Mesenchymal stem cell (in vitro differentiated cells and primary cell): ENCODE data around the gene TEK.
"Not testable (repeated sequence)": the region's sequence is repeated elsewhere in the genome, so short reads cannot be mapped to it uniquely, and the experiment has no call there.

ENCODE experiments used
- DNase-seq: peaks from one replicate; pipeline ENCODE4 v3.0.0-alpha.2; 2013
- H2AFZ ChIP-seq: one replicate; pipeline ENCODE4 v1.6.1; 2013; ENCODE audit warnings: low read depth, mild to moderate bottlenecking, control low read depth, inconsistent platforms, low read length, moderate library complexity
- H2AK5ac ChIP-seq: 2 replicates; pipeline ENCODE4 v1.6.1; 2013; ENCODE audit warnings: low read length, moderate library complexity, mild to moderate bottlenecking, inconsistent platforms; ENCODE audit not compliant: severe bottlenecking
- H2BK120ac ChIP-seq: one replicate; pipeline ENCODE4 v1.6.1; 2013; ENCODE audit warnings: low read depth, mild to moderate bottlenecking, inconsistent platforms, low read length, moderate library complexity
- H2BK12ac ChIP-seq, 2 experiments: one replicate each; pipeline ENCODE4 v1.6.1; 2013; ENCODE audit warnings: inconsistent platforms in 2 of 2, low read length in 2 of 2, mild to moderate bottlenecking in 2 of 2, moderate library complexity in 2 of 2, control low read depth in 1 of 2
- H2BK15ac ChIP-seq: one replicate; pipeline ENCODE4 v1.6.1; 2013; ENCODE audit warnings: mild to moderate bottlenecking, low read depth, inconsistent platforms; ENCODE audit not compliant: poor library complexity, severe bottlenecking
- H2BK5ac ChIP-seq: 2 replicates; pipeline ENCODE4 v1.6.1; 2013; ENCODE audit warnings: low read depth, mild to moderate bottlenecking, low read length, control low read depth, inconsistent platforms; ENCODE audit not compliant: poor library complexity, severe bottlenecking
- H3K14ac ChIP-seq, 2 experiments: one replicate each; pipeline ENCODE4 v1.6.1; 2013; ENCODE audit warnings: inconsistent platforms in 2 of 2, low read length in 2 of 2, control low read depth in 1 of 2, mild to moderate bottlenecking in 1 of 2, moderate library complexity in 1 of 2
- H3K18ac ChIP-seq, 2 experiments: one replicate each; pipeline ENCODE4 v1.6.1; 2013; ENCODE audit warnings: inconsistent platforms in 2 of 2, low read length in 2 of 2, control low read depth in 1 of 2, low read depth in 1 of 2, mild to moderate bottlenecking in 1 of 2
- H3K23ac ChIP-seq, 2 experiments: one replicate each; pipeline ENCODE4 v1.6.1; 2013; ENCODE audit warnings: inconsistent platforms in 2 of 2, low read length in 2 of 2, mild to moderate bottlenecking in 2 of 2, moderate library complexity in 2 of 2, control low read depth in 1 of 2
- H3K27ac ChIP-seq: 2 replicates; pipeline ENCODE4 v1.5.1; 2013; ENCODE audit warnings: mild to moderate bottlenecking, moderate library complexity, low read length, control low read depth, inconsistent platforms; ENCODE audit not compliant: poor library complexity, severe bottlenecking
- H3K27me3 ChIP-seq, 2 experiments: 2 replicates each; pipeline versions ENCODE4 v1.6.1 to v1.7.0; 2013; ENCODE audit warnings: low read length in 2 of 2, mild to moderate bottlenecking in 2 of 2, moderate library complexity in 2 of 2, control low read depth in 1 of 2, inconsistent platforms in 1 of 2; ENCODE audit not compliant: control insufficient read depth in 1 of 2, insufficient read depth in 1 of 2
- H3K36me3 ChIP-seq, 2 experiments: 2 replicates each; pipeline versions ENCODE4 v1.6.1 to v1.7.0; 2013; ENCODE audit warnings: low read length in 2 of 2, control low read depth in 1 of 2, inconsistent platforms in 1 of 2, low read depth in 1 of 2, mild to moderate bottlenecking in 1 of 2; ENCODE audit not compliant: insufficient read depth in 2 of 2, control insufficient read depth in 1 of 2
- H3K4ac ChIP-seq, 2 experiments: one replicate each; pipeline ENCODE4 v1.6.1; 2013; ENCODE audit warnings: inconsistent platforms in 2 of 2, low read length in 2 of 2, mild to moderate bottlenecking in 2 of 2, moderate library complexity in 2 of 2, control low read depth in 1 of 2, low read depth in 1 of 2
- H3K4me1 ChIP-seq: 2 replicates; pipeline ENCODE4 v1.6.1; 2013; ENCODE audit warnings: low read depth, low read length, control low read depth; ENCODE audit not compliant: control insufficient read depth, insufficient read depth
- H3K4me2 ChIP-seq: 2 replicates; pipeline ENCODE4 v1.6.1; 2013; ENCODE audit warnings: low read length, mild to moderate bottlenecking, inconsistent platforms; ENCODE audit not compliant: poor library complexity, severe bottlenecking
- H3K4me3 ChIP-seq, 2 experiments: 2 replicates each; pipeline versions ENCODE4 v1.5.1 to v1.7.0; 2013; ENCODE audit warnings: low read length in 2 of 2, mild to moderate bottlenecking in 2 of 2, control low read depth in 1 of 2, low read depth in 1 of 2; ENCODE audit not compliant: insufficient read depth in 1 of 2
- H3K79me1 ChIP-seq: replicated peaks from 2 replicates; pipeline ENCODE4 v1.6.1; 2013; ENCODE audit warnings: mild to moderate bottlenecking, control low read depth, low read length, inconsistent platforms; ENCODE audit not compliant: poor library complexity, severe bottlenecking
- H3K9ac ChIP-seq: 2 replicates; pipeline ENCODE4 v1.7.0; 2013; ENCODE audit warnings: mild to moderate bottlenecking, low read length, moderate library complexity
- H3K9me3 ChIP-seq: 2 replicates; pipeline ENCODE4 v1.7.0; 2013; ENCODE audit warnings: mild to moderate bottlenecking, low read length; ENCODE audit not compliant: control insufficient read depth
- H4K8ac ChIP-seq: one replicate; pipeline ENCODE4 v1.6.1; 2013; ENCODE audit warnings: inconsistent platforms, mild to moderate bottlenecking, low read length, moderate library complexity
- H4K91ac ChIP-seq: one replicate; pipeline ENCODE4 v1.6.1; 2013; ENCODE audit warnings: mild to moderate bottlenecking, low read length, inconsistent platforms
- WGBS: methylation state at CpG from one replicate; pipeline ENCODE4 v1.1.7; 2013; ENCODE audit warnings: mixed read lengths; 5-methylcytosine and 5-hydroxymethylcytosine counted together

TEK gene

GRCh38 chr9:27092496-27092895 lies 16.5 kb upstream of the TEK start:
- not testable (repeated sequence) for H2BK120ac ChIP-seq, H4K8ac ChIP-seq, H2BK5ac ChIP-seq, H3K4me3 ChIP-seq, H2AK5ac ChIP-seq, H3K4ac ChIP-seq, H3K14ac ChIP-seq, H3K23ac ChIP-seq, H3K4me1 ChIP-seq, H3K9me3 ChIP-seq, H3K18ac ChIP-seq, H3K36me3 ChIP-seq, H3K4me2 ChIP-seq, H3K27me3 ChIP-seq, H2AFZ ChIP-seq, H3K79me1 ChIP-seq, H3K27ac ChIP-seq, H3K9ac ChIP-seq, DNase-seq
- Histone ChIP-seq H4K91ac (peak overlapping the region; percentile 78), H2BK12ac (peak overlapping the region; percentile 33 to 82), H2BK15ac (peak overlapping the region; percentile 23)
- WGBS = 98% methylated on average over 27 of the region's 27 CpGs

- H2BK12ac ChIP-seq, H3K27ac ChIP-seq, H3K4ac ChIP-seq, H4K91ac ChIP-seq, H3K27me3 ChIP-seq, H3K4me2 ChIP-seq, H2BK15ac ChIP-seq, H2BK5ac ChIP-seq, H3K14ac ChIP-seq, H3K9me3 ChIP-seq, H3K4me3 ChIP-seq, H2BK120ac ChIP-seq, H3K23ac ChIP-seq, H3K36me3 ChIP-seq, DNase-seq, H3K18ac ChIP-seq, H2AFZ ChIP-seq, H4K8ac ChIP-seq, H3K9ac ChIP-seq, H3K4me1 ChIP-seq, H3K79me1 ChIP-seq, H2AK5ac ChIP-seq: not testable (repeated sequence)
- WGBS = 99% methylated on average over 17 of the region's 17 CpGs
Measured at GRCh38 chr9:27093384-27094067, 15.5 kb upstream of the TEK start.

GRCh38 chr9:27094640-27095298 lies 14.3 kb upstream of the TEK start:
- Histone ChIP-seq H3K27me3 (no peaks in the 10 kb centered on the region), H3K9me3 (no peaks in the 10 kb centered on the region), H4K91ac (peak overlapping the region; percentile 93), H3K23ac (no peak overlapping the region), H4K8ac (peak overlapping the region; percentile 82), H3K27ac (no peak overlapping the region), H2BK12ac (peak overlapping the region; percentile 88 to 93), H2BK5ac (no peak overlapping the region), H2AFZ (peak overlapping the region; percentile 77), H3K14ac (no peak overlapping the region), H2AK5ac (no peak overlapping the region), H3K9ac (no peak overlapping the region), H3K36me3 (peaks cover 0 to 2% of the 10 kb centered on the region in 2 experiments), H3K4ac (peak overlapping the region; percentile 32 to 35), H3K18ac (peak overlapping the region; percentile 81 to 94), H3K79me1 (no peaks in the 10 kb centered on the region), H2BK120ac (peak overlapping the region; percentile 84), H3K4me3 (no peak overlapping the region), H2BK15ac (peak overlapping the region; percentile 63), H3K4me2 (no peak overlapping the region), H3K4me1 (peaks cover 2% of the 10 kb centered on the region)
- DNase-seq = peak; percentile 82
- WGBS = 7% methylated on average over 2 of the region's 3 CpGs

GRCh38 chr9:27107241-27107640 lies 1.8 kb upstream of the TEK start:
- no peaks in the 10 kb centered on the region for H3K36me3 ChIP-seq
- no peak overlapping the region for H2AK5ac ChIP-seq
- WGBS = 95% methylated on average over 2 of the region's 2 CpGs
- H3K27ac ChIP-seq = no peak overlapping the region
- no peak overlapping the region for H2BK15ac ChIP-seq
- H2BK5ac ChIP-seq = no peak overlapping the region
- H3K14ac ChIP-seq = no peak overlapping the region
- H4K91ac ChIP-seq = no peak overlapping the region
- H2BK12ac ChIP-seq = no peak overlapping the region
- no peak overlapping the region for H3K4me3 ChIP-seq
- no peak overlapping the region for H2AFZ ChIP-seq
- no peak overlapping the region for H3K23ac ChIP-seq
- no peak overlapping the region for H2BK120ac ChIP-seq
- H3K4ac ChIP-seq = no peak overlapping the region
- no peak overlapping the region for H4K8ac ChIP-seq
- H3K18ac ChIP-seq = no peak overlapping the region
- H3K9ac ChIP-seq = no peak overlapping the region
- H3K4me1 ChIP-seq = no peaks in the 10 kb centered on the region
- H3K9me3 ChIP-seq = no peaks in the 10 kb centered on the region
- H3K27me3 ChIP-seq = no peaks in the 10 kb centered on the region
- no peak overlapping the region for H3K4me2 ChIP-seq
- no peak for DNase-seq
- no peaks in the 10 kb centered on the region for H3K79me1 ChIP-seq
